Hepatocyte (in vitro differentiated cells): ENCODE results near the gene NHSL2.

Experiments used
- EZH2 ChIP-seq: fragments of 200-600 bp; sonication (generic); IDR thresholded peaks from 2 replicates; pipeline ENCODE4 v1.6.1; 2016; ENCODE audit warnings: antibody characterized with exemption, mild to moderate bottlenecking, borderline replicate concordance
- TF ChIP-seq, protein P1 (sequence below): fragments of 200-600 bp; sonication (generic); IDR thresholded peaks from 2 replicates; pipeline ENCODE4 v1.5.1; 2016; ENCODE audit warnings: antibody characterized with exemption, mild to moderate bottlenecking; ENCODE audit not compliant: poor library complexity

DNA sequence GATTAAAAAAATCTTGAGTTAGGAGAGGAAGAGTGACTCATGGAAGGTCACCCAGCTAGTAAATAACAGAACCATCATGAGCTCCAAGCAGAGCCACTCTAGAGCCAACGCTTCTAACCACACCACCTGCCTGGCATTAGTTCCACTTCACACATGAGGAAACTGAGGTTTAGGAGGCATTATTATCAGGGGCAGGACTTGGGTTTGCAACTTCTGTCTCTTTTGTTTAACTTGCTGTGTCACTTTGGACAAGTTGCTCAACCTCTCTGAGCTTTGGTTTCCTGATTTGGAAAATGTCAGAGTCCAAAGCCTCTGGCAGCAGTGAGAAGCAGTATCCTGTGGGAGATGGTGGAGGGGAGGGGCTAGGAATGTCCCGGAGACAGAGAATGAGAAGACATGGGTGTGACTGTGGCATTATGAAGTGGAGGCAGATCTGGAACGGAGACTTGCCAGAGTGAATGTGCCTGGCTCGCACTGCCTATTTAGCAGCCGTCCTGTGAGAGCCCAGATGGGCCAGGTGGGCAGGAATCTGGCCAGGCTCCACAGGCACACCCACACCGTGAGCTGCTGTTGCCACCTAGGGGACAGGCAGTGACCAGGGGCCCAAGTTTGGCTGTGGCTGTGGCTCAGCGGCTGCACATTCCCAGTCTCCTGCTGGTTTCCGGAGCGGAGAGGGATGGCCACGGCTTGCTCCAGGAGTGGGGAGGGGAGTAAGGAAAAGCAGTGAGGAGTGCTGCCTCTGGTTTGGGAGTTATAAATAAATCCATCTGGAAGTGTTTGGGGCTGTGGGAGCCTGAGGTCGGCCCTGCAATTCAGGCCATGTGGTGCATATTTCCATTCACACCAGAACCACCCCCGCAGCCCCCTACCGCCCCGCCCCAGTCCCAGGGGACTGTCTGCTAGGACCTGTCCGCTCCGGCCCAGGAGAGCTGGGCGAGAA is 93.4 kb downstream of the NHSL2 start:
- TF ChIP-seq, protein P1, sequence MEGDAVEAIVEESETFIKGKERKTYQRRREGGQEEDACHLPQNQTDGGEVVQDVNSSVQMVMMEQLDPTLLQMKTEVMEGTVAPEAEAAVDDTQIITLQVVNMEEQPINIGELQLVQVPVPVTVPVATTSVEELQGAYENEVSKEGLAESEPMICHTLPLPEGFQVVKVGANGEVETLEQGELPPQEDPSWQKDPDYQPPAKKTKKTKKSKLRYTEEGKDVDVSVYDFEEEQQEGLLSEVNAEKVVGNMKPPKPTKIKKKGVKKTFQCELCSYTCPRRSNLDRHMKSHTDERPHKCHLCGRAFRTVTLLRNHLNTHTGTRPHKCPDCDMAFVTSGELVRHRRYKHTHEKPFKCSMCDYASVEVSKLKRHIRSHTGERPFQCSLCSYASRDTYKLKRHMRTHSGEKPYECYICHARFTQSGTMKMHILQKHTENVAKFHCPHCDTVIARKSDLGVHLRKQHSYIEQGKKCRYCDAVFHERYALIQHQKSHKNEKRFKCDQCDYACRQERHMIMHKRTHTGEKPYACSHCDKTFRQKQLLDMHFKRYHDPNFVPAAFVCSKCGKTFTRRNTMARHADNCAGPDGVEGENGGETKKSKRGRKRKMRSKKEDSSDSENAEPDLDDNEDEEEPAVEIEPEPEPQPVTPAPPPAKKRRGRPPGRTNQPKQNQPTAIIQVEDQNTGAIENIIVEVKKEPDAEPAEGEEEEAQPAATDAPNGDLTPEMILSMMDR = peak; percentile 21
- TF ChIP-seq EZH2 = no peak
